Gastrocnemius medialis (tissue), 4 donors: ENCODE data around the gene SORBS1. TPM values are rescaled to one million over a fixed set of nuclear protein-coding genes. Genes with fewer than 3 reads are reported as not detected.

Experiments used
- ATAC-seq, 2 donors: fragments of 150-250 bp; one replicate each; pipeline ENCODE4 v1.9.1; 2016
- DNase-seq, 2 donors: peaks; one replicate each; pipeline ENCODE4 v3.0.0-alpha.2; 2019
- H3K27ac ChIP-seq, 4 donors: fragments of 200-600 bp; sonication (generic); 1 replicate in 1 of 4; 2 replicates in 3 of 4; pipeline ENCODE4 v1.5.1; 2016 to 2018; ENCODE audit warnings: mild to moderate bottlenecking in 2 of 4, moderate library complexity in 1 of 4
- H3K27me3 ChIP-seq, 3 donors: fragments of 200-600 bp; sonication (generic) in 2 of 3; 1 replicate in 1 of 3; 2 replicates in 2 of 3; pipeline versions ENCODE4 v1.5.1 to v1.6.0; 2016 to 2019; ENCODE audit warnings: mild to moderate bottlenecking in 1 of 3, moderate library complexity in 1 of 3
- H3K36me3 ChIP-seq, 2 donors: fragments of 200-600 bp; sonication (generic) in 1 of 2; one replicate each; pipeline ENCODE4 v1.5.1; 2017 to 2018
- H3K4me1 ChIP-seq, 2 donors: fragments of 200-600 bp; sonication (generic) in 1 of 2; one replicate each; pipeline ENCODE4 v1.5.1; 2016 to 2017; ENCODE audit warnings: mild to moderate bottlenecking in 2 of 2
- H3K4me3 ChIP-seq, 4 donors: fragments of 200-600 bp; sonication (generic) in 3 of 4; 1 replicate in 1 of 4; 2 replicates in 3 of 4; pipeline ENCODE4 v1.5.1; 2016 to 2019; ENCODE audit warnings: mild to moderate bottlenecking in 2 of 4
- H3K9me3 ChIP-seq, 3 donors: fragments of 200-600 bp; sonication (generic) in 2 of 3; 1 replicate in 1 of 3; 2 replicates in 2 of 3; pipeline ENCODE4 v1.5.1; 2016 to 2019
- POLR2A ChIP-seq, 2 donors: fragments of 450-650 bp; IDR thresholded peaks; one replicate each; pipeline ENCODE4 v1.6.1; 2017; ENCODE audit warnings: antibody characterized with exemption in 2 of 2, mild to moderate bottlenecking in 2 of 2, moderate library complexity in 2 of 2
- in situ Hi-C, 4 donors: fragments of 200-750 bp; cut with MboI; loops; one replicate each; pipeline versions ENCODE4 v1.15.0 to v1.8.0; 2017; ENCODE audit warnings: low sequenced_read_pairs in 4 of 4
- intact Hi-C: fragments of 100-400 bp; cut with DNase I; formaldehyde crosslinking; loops from one replicate; pipeline ENCODE4 v1.15.1; 2023; ENCODE audit warnings: low total_unique reads
- total RNA-seq, 4 donors: library from RNA; depleted of rRNA; stranded (reverse); fragments of >200 nt; gene quantifications; one replicate each; pipeline versions ENCODE4 v1.1.0 to v1.2.3, GENCODE V29; 2016
- TF ChIP-seq, protein P1 (sequence below), 5 experiments: fragments of 450-650 bp in 3 of 5; fragments of 200-600 bp in 2 of 5; sonication (generic) in 2 of 5; IDR thresholded peaks in 4 of 5; conservative IDR thresholded peaks in 1 of 5; 1 replicate in 4 of 5; 2 replicates in 1 of 5; pipeline ENCODE4 v1.5.1; 2016 to 2019; ENCODE audit warnings: antibody characterized with exemption in 5 of 5, mild to moderate bottlenecking in 3 of 5, moderate library complexity in 3 of 5

The SORBS1 gene
- total RNA-seq, 4 donors from 2014 or later: 146 to 331 (median 186) TPM

DNA sequence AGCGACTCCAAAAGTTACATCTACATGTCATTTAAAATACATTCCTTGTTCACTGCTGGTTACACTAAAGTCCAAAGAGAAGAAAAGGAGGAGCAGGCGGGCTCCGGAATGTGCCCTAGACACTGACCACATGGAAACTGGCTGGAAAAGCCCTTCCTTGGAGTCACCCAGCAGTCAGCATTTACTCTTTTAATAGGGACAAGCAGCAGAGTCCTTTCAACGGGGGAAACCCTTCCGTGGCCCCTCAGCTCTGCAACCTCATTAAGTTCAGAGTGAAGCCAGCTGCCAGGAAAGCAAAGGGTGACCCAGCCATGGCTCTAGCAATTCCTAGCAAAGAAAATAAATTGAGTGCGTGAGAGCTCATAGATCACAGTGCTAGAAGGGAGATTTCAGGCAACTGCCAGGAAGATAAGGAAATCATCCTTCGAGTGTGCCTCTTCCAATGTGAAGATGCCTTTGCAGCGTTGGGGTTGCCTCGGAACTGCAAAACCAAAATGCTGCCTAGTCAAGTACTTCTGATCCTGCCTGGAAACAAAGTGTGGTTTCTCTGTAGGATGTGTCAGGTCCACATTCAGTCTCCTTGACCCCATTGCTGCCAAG, 101.6 kb downstream of the SORBS1 start:
- no peaks in the 10 kb centered on the region for H3K27me3 ChIP-seq
- TF ChIP-seq, protein P1, sequence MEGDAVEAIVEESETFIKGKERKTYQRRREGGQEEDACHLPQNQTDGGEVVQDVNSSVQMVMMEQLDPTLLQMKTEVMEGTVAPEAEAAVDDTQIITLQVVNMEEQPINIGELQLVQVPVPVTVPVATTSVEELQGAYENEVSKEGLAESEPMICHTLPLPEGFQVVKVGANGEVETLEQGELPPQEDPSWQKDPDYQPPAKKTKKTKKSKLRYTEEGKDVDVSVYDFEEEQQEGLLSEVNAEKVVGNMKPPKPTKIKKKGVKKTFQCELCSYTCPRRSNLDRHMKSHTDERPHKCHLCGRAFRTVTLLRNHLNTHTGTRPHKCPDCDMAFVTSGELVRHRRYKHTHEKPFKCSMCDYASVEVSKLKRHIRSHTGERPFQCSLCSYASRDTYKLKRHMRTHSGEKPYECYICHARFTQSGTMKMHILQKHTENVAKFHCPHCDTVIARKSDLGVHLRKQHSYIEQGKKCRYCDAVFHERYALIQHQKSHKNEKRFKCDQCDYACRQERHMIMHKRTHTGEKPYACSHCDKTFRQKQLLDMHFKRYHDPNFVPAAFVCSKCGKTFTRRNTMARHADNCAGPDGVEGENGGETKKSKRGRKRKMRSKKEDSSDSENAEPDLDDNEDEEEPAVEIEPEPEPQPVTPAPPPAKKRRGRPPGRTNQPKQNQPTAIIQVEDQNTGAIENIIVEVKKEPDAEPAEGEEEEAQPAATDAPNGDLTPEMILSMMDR (IDR thresholded peaks at IDR 0.05 in 4 of 5, conservative IDR thresholded peaks at IDR 0.05 in 1 of 5): no peak
- TF ChIP-seq POLR2A (IDR thresholded peaks at IDR 0.05): no peak
- no peaks in the 10 kb centered on the region for H3K9me3 ChIP-seq
- H3K4me3 ChIP-seq: no peak overlapping the region
- DNase-seq (no peak), ATAC-seq (no peak)
- intact Hi-C loops: no loop called here
- in situ Hi-C loops: no loop called here
- peaks cover 39 to 59% of the 10 kb centered on the region in 2 donors for H3K4me1 ChIP-seq
- H3K27ac ChIP-seq: peak overlapping the region; percentile 16 to 68 (median 50)
- H3K36me3 ChIP-seq: no peaks in the 10 kb centered on the region

DNA sequence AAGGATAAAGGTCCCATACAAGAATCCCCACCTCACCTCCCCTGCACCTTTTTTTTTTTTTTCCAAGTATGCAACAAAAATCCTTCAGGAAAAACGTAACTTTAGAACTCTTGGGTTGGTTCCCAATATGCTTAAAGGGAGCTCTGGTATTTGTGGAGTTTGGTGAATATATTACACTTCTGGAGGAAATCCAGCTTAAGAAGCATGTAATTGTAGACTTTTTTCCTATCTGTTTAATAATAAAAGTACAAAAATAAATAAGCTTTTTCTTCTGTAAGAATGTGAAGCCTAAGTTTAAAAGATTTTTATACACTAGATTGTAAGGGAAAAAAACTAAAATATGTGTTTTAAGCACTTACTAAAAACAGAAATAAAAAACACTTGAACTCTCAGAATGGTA, 102.3 kb downstream of the SORBS1 start:
- TF ChIP-seq, protein P1 (IDR thresholded peaks at IDR 0.05 in 4 of 5, conservative IDR thresholded peaks at IDR 0.05 in 1 of 5): no peak
- TF ChIP-seq POLR2A (IDR thresholded peaks at IDR 0.05): no peak
- in situ Hi-C loops: no loop called here

DNA sequence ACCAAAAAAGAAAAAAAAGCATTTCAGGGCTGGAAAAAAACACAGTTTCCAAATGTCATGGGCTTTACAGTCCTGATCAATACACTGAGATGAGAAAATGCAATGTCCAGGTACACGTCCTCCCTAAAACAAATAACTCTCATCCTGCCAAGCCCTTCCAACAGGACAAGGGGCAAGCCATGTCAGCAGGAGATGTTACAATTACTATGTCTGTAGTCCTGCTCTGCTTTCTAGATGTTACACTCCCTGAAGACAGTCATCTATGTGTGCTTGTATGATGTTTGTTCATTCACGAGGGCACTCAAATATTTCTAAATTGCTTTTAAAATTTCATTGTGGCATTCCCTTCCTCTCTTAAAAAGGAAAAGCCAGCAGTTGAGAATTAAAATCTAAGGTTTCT, 103.2 kb downstream of the SORBS1 start:
- TF ChIP-seq, protein P1 (IDR thresholded peaks at IDR 0.05 in 4 of 5, conservative IDR thresholded peaks at IDR 0.05 in 1 of 5): no peak
- no peak for TF ChIP-seq POLR2A (IDR thresholded peaks at IDR 0.05)
- Histone ChIP-seq H3K36me3 (no peaks in the 10 kb centered on the region), H3K4me1 (peaks cover 25 to 45% of the 10 kb centered on the region in 2 donors), H3K27ac (peak overlapping the region in 2 of 4 donors; percentile 40 to 68), H3K4me3 (no peak overlapping the region), H3K9me3 (no peaks in the 10 kb centered on the region), H3K27me3 (no peaks in the 10 kb centered on the region)
- intact Hi-C loops (no loop called here), in situ Hi-C loops (no loop called here)
- ATAC-seq (no peak), DNase-seq (no peak)

More for the DNA sequence above, 102.3 kb downstream of the SORBS1 start:
- no peaks in the 10 kb centered on the region for H3K36me3 ChIP-seq
- peak overlapping the region; percentile 16 to 68 (median 50) for H3K27ac ChIP-seq
- peaks cover 33 to 52% of the 10 kb centered on the region in 2 donors for H3K4me1 ChIP-seq
- H3K4me3 ChIP-seq: no peak overlapping the region
- H3K27me3 ChIP-seq: no peaks in the 10 kb centered on the region
- H3K9me3 ChIP-seq: no peaks in the 10 kb centered on the region
- DNase-seq: no peak
- intact Hi-C loops: no loop called here
- no peak for ATAC-seq

DNA sequence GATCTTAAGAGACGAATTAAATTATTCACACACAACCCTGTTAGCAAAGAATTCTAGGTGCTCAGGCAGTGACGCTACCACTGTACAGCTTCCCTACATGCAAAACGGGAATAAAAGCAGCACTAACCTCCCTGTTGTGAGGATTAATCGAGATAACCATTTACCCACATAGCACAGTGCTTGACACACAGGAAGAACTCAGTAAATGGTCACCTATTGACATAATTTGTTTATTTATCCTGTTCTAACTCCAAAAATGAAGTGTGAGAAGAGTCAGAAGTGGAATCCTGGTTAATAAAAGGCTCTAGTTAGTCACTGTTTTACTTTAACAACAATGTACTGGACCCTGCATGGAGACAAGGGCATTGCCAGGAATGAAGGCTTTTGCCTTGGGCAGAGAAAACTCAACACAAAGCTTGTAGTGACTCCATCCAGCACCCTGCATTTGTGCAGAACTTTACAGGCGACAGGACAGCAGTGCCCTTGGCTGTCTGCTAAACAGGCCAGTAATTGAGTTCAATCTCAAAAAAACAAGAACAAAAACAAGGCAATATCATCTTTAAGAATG, 103.8 kb downstream of the SORBS1 start:
- TF ChIP-seq, protein P1 (IDR thresholded peaks at IDR 0.05 in 4 of 5, conservative IDR thresholded peaks at IDR 0.05 in 1 of 5): no peak
- TF ChIP-seq POLR2A (IDR thresholded peaks at IDR 0.05): no peak
- H3K4me1 ChIP-seq: peaks cover 20 to 45% of the 10 kb centered on the region in 2 donors
- ATAC-seq (no peak), DNase-seq (no peak)
- no peaks in the 10 kb centered on the region for H3K9me3 ChIP-seq
- no peaks in the 10 kb centered on the region for H3K27me3 ChIP-seq
- peak overlapping the region in 2 of 4 donors; percentile 16 to 40 for H3K27ac ChIP-seq
- H3K4me3 ChIP-seq: no peak overlapping the region
- intact Hi-C loops: no loop called here
- H3K36me3 ChIP-seq: no peaks in the 10 kb centered on the region
- in situ Hi-C loops: no loop called here
